Fibroblast of lung (primary cell): ENCODE measurements around the gene TRAF3. TPM values are rescaled to one million over a fixed set of nuclear protein-coding genes. Genes with fewer than 3 reads are reported as not detected.
"Not testable (repeated sequence)": the region's sequence is repeated elsewhere in the genome, so short reads cannot be mapped to it uniquely, and the experiment has no call there.

ENCODE experiments used
- DNase-seq, 2 donors: peaks; one replicate each; pipeline versions ENCODE4 v3.0.0 to v3.0.0-alpha.2; 2010; ENCODE audit warnings: low read depth in 2 of 2
- H2AFZ ChIP-seq: 2 replicates; pipeline ENCODE4 v1.5.1; 2012; ENCODE audit warnings: low read length, control low read depth, inconsistent platforms
- H3K27ac ChIP-seq: 2 replicates; pipeline ENCODE4 v1.5.1; 2011; ENCODE audit warnings: low read length, control low read depth; ENCODE audit not compliant: insufficient read depth
- H3K27me3 ChIP-seq: 2 replicates; pipeline ENCODE4 v1.5.1; 2011; ENCODE audit warnings: mild to moderate bottlenecking, low read length; ENCODE audit not compliant: control insufficient read depth, insufficient read depth
- H3K36me3 ChIP-seq: 2 replicates; pipeline ENCODE4 v1.5.1; 2011; ENCODE audit warnings: low read length; ENCODE audit not compliant: control insufficient read depth, insufficient read depth
- H3K4me1 ChIP-seq: 2 replicates; pipeline ENCODE4 v1.5.1; 2011; ENCODE audit warnings: low read length; ENCODE audit not compliant: control insufficient read depth, insufficient read depth; ENCODE audit errors: extremely low read depth
- H3K4me2 ChIP-seq: 2 replicates; pipeline ENCODE4 v1.5.1; 2011; ENCODE audit warnings: low read length, control low read depth; ENCODE audit not compliant: insufficient read depth; ENCODE audit errors: extremely low read depth
- H3K4me3 ChIP-seq, 4 experiments: fragments of 200-600 bp in 1 of 4; sonication (generic) in 1 of 4; replicated peaks in 1 of 4; 2 replicates each; pipeline ENCODE4 v1.5.1; 2011 to 2016; ENCODE audit warnings: low read length in 4 of 4, low read depth in 3 of 4, mild to moderate bottlenecking in 3 of 4, control low read depth in 2 of 4, inconsistent platforms in 1 of 4, mixed read lengths in 1 of 4; ENCODE audit not compliant: insufficient read depth in 1 of 4; ENCODE audit errors: control extremely low read depth in 1 of 4
- H3K79me2 ChIP-seq: 2 replicates; pipeline ENCODE4 v1.5.1; 2012; ENCODE audit warnings: mild to moderate bottlenecking, low read length, inconsistent platforms; ENCODE audit not compliant: control insufficient read depth, insufficient read depth
- H3K9ac ChIP-seq: 2 replicates; pipeline ENCODE4 v1.5.1; 2011; ENCODE audit warnings: mild to moderate bottlenecking, low read length, control low read depth; ENCODE audit not compliant: insufficient read depth
- H3K9me3 ChIP-seq: 2 replicates; pipeline ENCODE4 v1.5.1; 2012; ENCODE audit warnings: low read depth, low read length; ENCODE audit not compliant: control insufficient read depth, insufficient read depth
- H4K20me1 ChIP-seq: 2 replicates; pipeline ENCODE4 v1.5.1; 2011; ENCODE audit warnings: low read length; ENCODE audit not compliant: control insufficient read depth, insufficient read depth; ENCODE audit errors: extremely low read depth
- EZH2 ChIP-seq: IDR thresholded peaks from 2 replicates; pipeline ENCODE4 v1.5.1; 2012; ENCODE audit warnings: low read length, control low read depth, mild to moderate bottlenecking; ENCODE audit errors: missing control alignments
- polyA plus RNA-seq, 2 donors: library from polyadenylated mRNA; depleted of rRNA in 1 of 2; stranded (reverse) in 1 of 2; unstranded in 1 of 2; fragments of >200 nt; gene quantifications; 2 replicates each; pipeline ENCODE4 v1.2.1, GENCODE V29; 2011 to 2012; ENCODE audit warnings: missing spikeins in 1 of 2
- total RNA-seq: library from RNA; depleted of rRNA; stranded (reverse); fragments of >200 nt; gene quantifications from 2 replicates; pipeline ENCODE4 v1.2.1, GENCODE V29; 2014
- TF ChIP-seq, protein P1 (sequence below), 2 donors: IDR thresholded peaks in 1 of 2; conservative IDR thresholded peaks in 1 of 2; 1 replicate in 1 of 2; 2 replicates in 1 of 2; pipeline ENCODE4 v1.5.1; 2011 to 2012; ENCODE audit warnings: low read length in 2 of 2, control low read depth in 1 of 2, inconsistent platforms in 1 of 2, low read depth in 1 of 2, mild to moderate bottlenecking in 1 of 2

TRAF3 gene
- total and polyA plus RNA-seq, 2 donors (not counting 1 experiment from before 2014, with no cell fraction given), result 12.1 to 14.4 TPM

DNA sequence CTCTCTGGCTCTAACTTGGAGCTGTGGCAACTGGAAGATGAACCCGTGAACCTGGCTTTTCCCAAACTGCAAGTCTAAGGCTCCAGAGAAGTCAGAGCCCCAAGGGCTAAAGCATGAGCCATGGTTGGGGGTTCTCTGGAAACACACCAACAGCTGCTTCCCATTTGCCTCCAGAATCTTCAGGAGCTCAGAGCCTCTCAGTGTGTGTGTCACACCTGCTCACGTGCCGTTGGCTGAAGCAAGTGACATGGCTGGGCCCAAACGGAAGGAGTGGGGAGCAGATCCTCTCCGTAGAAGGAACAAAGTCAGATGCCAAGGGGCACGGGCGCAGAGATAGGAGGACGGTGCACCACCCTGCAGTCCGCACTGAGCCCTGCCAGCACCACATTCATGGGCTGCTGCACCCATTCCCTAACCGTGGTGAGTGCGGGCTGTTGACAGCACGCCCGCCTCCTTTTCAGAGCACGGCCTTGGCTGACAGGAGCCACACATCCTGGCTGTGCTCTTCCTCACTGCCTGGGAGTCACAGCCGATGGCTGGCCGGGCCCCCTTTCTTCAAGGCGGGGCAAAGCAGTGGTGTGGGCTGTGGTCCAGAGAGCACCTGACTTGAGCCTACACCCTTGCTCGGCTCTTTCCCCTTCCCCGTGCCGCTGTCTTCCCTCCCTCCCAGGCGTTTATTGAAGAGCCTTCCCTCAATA, 16.6 kb upstream of the TRAF3 start:
- H2AFZ ChIP-seq, result no peak overlapping the region
- TF ChIP-seq, protein P1, sequence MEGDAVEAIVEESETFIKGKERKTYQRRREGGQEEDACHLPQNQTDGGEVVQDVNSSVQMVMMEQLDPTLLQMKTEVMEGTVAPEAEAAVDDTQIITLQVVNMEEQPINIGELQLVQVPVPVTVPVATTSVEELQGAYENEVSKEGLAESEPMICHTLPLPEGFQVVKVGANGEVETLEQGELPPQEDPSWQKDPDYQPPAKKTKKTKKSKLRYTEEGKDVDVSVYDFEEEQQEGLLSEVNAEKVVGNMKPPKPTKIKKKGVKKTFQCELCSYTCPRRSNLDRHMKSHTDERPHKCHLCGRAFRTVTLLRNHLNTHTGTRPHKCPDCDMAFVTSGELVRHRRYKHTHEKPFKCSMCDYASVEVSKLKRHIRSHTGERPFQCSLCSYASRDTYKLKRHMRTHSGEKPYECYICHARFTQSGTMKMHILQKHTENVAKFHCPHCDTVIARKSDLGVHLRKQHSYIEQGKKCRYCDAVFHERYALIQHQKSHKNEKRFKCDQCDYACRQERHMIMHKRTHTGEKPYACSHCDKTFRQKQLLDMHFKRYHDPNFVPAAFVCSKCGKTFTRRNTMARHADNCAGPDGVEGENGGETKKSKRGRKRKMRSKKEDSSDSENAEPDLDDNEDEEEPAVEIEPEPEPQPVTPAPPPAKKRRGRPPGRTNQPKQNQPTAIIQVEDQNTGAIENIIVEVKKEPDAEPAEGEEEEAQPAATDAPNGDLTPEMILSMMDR (conservative IDR thresholded peaks at IDR 0.05 in 1 of 2, IDR thresholded peaks at IDR 0.05 in 1 of 2; ENCODE audit: low read depth in 1 of 2, low read length in 2 of 2), result no peak
- TF ChIP-seq EZH2, result no peak
- H3K79me2 ChIP-seq, result no peaks in the 10 kb centered on the region
- H3K36me3 ChIP-seq, result no peaks in the 10 kb centered on the region
- H3K4me2 ChIP-seq, result no peak overlapping the region
- no peaks in the 10 kb centered on the region for H3K4me1 ChIP-seq
- H3K9me3 ChIP-seq, result no peaks in the 10 kb centered on the region
- H3K4me3 ChIP-seq, result no peak overlapping the region
- no peak overlapping the region for H3K9ac ChIP-seq
- no peak overlapping the region for H3K27ac ChIP-seq
- DNase-seq, result no peak
- peaks cover 5% of the 10 kb centered on the region for H3K27me3 ChIP-seq
- H4K20me1 ChIP-seq, result no peaks in the 10 kb centered on the region

DNA sequence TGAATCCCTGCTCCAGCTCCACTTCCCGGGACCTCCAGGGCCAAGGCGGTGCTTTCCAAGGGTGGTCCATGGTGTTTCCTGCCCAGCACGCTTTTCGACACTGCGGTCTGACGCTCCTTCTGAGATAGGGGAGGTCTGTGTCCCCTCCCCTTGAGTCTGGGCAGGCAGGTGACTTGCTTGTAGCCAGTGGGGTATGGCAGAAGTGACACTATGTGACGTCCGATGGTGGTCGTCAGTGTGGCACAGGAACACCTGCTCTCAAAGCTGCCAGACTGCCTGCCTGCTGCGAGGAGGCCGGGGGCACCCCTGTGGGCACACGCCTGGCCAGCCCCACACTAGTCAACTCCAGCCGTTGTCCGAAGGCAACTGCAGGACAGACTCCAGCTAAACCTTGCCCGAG, 16.0 kb upstream of the TRAF3 start:
- H3K36me3 ChIP-seq, result no peaks in the 10 kb centered on the region
- H3K4me1 ChIP-seq, result no peaks in the 10 kb centered on the region
- peaks cover 5% of the 10 kb centered on the region for H3K27me3 ChIP-seq
- H3K4me2 ChIP-seq, result no peak overlapping the region
- no peaks in the 10 kb centered on the region for H3K79me2 ChIP-seq
- H3K9ac ChIP-seq, result no peak overlapping the region
- no peaks in the 10 kb centered on the region for H3K9me3 ChIP-seq
- TF ChIP-seq EZH2, result no peak
- TF ChIP-seq, protein P1 (conservative IDR thresholded peaks at IDR 0.05 in 1 of 2, IDR thresholded peaks at IDR 0.05 in 1 of 2; ENCODE audit: low read depth in 1 of 2, low read length in 2 of 2), result no peak
- DNase-seq, result no peak
- no peak overlapping the region for H2AFZ ChIP-seq
- H3K4me3 ChIP-seq, result no peak overlapping the region
- H3K27ac ChIP-seq, result no peak overlapping the region
- no peaks in the 10 kb centered on the region for H4K20me1 ChIP-seq

DNA sequence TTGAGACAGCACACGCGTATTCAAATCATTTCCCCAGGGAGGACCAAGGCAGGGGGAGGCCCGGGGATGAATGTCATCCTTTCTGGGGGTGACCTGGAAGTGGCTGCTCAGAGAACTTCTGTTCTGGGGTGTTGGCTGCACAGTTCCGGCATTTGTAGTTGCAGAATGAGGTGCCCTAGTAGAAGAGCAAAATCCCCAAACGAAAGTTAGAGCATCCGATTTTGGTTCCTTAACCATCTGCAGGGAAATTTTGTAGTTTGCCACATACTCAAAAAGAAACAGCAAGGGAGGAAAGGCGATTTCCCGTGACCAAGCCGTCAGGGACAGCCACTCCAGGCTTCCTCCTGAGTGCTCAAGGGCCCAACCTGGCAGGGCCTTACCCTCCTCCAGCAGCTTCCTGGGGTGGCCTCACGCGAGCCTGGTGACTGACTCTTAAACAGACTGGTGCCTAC, 13.0 kb upstream of the TRAF3 start:
- H3K27ac ChIP-seq, result no peak overlapping the region
- H3K79me2 ChIP-seq, result no peaks in the 10 kb centered on the region
- no peak overlapping the region for H3K9ac ChIP-seq
- H4K20me1 ChIP-seq, result no peaks in the 10 kb centered on the region
- no peak overlapping the region for H3K4me3 ChIP-seq
- no peaks in the 10 kb centered on the region for H3K4me1 ChIP-seq
- DNase-seq, result no peak
- H3K36me3 ChIP-seq, result no peaks in the 10 kb centered on the region
- no peak overlapping the region for H2AFZ ChIP-seq
- no peaks in the 10 kb centered on the region for H3K9me3 ChIP-seq
- peaks cover 5% of the 10 kb centered on the region for H3K27me3 ChIP-seq
- H3K4me2 ChIP-seq, result no peak overlapping the region
- TF ChIP-seq, protein P1 (conservative IDR thresholded peaks at IDR 0.05 in 1 of 2, IDR thresholded peaks at IDR 0.05 in 1 of 2; ENCODE audit: low read depth in 1 of 2, low read length in 2 of 2), result no peak
- no peak for TF ChIP-seq EZH2

DNA sequence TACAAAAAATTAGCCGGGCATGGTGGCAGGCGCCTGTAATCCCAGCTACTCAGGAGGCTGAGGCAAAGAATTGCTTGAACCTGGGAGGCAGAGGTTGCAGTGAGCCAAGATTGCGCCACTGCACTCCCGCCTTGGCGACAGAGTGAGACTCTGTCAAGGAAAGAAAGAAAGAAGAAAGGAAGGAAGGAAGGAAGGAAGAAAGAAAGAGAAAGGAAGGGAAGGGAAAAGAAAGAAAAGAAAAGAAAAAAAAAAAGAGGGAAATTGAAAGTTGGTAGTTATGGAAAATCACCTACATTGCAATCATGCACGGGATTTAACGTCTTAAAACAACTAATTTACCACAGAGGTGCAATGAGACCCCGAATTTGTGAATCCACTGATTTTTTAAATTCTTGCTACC, 11.5 kb upstream of the TRAF3 start:
- H3K4me2 ChIP-seq, H3K4me3 ChIP-seq, H4K20me1 ChIP-seq, H3K36me3 ChIP-seq, H3K27ac ChIP-seq, DNase-seq, H3K9ac ChIP-seq, H3K27me3 ChIP-seq, H3K9me3 ChIP-seq, H2AFZ ChIP-seq, H3K79me2 ChIP-seq, H3K4me1 ChIP-seq: not testable (repeated sequence)
